ENCODE measurements around the gene ATXN1. TPM values are rescaled to one million over a fixed set of nuclear protein-coding genes. Genes with fewer than 3 reads are reported as not detected.

ATXN1 gene
- total RNA-seq, 1 experiment from 2014 or later = 27.0 TPM

DNA sequence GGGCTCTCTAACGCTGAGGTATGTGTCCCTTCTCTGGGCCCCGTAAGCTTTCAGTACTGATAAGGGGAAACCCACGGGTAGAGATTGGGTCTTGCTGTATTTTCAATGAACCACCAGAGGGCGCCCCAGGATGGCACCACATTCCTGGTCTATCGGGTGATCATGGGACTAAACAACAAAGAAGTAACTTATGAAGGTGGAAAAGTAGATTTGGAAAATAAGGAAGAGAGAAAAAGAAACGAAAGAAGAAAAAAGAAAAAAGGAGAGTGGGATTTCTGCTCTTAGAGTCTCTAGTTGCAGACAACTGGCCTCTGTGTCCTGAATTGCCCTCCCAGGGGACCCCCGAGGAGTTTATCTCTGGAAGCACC, 429.1 kb downstream of the ATXN1 start:
- TF ChIP-seq EZH2phosphoT487 (IDR thresholded peaks at IDR 0.05; ENCODE audit: borderline replicate concordance, low read length) (no peak), EZH2 (IDR thresholded peaks at IDR 0.05; ENCODE audit: low read length, unreplicated experiment) (no peak)
- TF ChIP-seq, protein P1, sequence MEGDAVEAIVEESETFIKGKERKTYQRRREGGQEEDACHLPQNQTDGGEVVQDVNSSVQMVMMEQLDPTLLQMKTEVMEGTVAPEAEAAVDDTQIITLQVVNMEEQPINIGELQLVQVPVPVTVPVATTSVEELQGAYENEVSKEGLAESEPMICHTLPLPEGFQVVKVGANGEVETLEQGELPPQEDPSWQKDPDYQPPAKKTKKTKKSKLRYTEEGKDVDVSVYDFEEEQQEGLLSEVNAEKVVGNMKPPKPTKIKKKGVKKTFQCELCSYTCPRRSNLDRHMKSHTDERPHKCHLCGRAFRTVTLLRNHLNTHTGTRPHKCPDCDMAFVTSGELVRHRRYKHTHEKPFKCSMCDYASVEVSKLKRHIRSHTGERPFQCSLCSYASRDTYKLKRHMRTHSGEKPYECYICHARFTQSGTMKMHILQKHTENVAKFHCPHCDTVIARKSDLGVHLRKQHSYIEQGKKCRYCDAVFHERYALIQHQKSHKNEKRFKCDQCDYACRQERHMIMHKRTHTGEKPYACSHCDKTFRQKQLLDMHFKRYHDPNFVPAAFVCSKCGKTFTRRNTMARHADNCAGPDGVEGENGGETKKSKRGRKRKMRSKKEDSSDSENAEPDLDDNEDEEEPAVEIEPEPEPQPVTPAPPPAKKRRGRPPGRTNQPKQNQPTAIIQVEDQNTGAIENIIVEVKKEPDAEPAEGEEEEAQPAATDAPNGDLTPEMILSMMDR (conservative IDR thresholded peaks at IDR 0.05; ENCODE audit: low read depth, low read length) = peak; percentile 95
- Histone ChIP-seq H3K27ac (ENCODE audit: low read length) (peak overlapping the region; percentile 8; the same call in 1 of the 2 replicates), H3K4me1 (ENCODE audit: insufficient read depth, low read length) (peaks cover 36% of the 10 kb centered on the region), H2AFZ (ENCODE audit: low read length) (0 out of 2 replicates have a peak overlapping the region, but pooled peaks have one; percentile 24), H3K79me2 (ENCODE audit: low read length) (no peaks in the 10 kb centered on the region), H3K36me3 (ENCODE audit: low read depth, low read length) (no peaks in the 10 kb centered on the region), H3K9me3 (ENCODE audit: low read length) (no peaks in the 10 kb centered on the region), H4K20me1 (ENCODE audit: low read length) (no peaks in the 10 kb centered on the region), H3K9ac (ENCODE audit: low read length) (no peak overlapping the region), H3K4me2 (ENCODE audit: low read length) (peak overlapping the region; percentile 67), H3F3A (ENCODE audit: low read length, unreplicated experiment) (no peaks in the 10 kb centered on the region), H3K27me3 (ENCODE audit: low read length) (no peaks in the 10 kb centered on the region), H3K4me3 (ENCODE audit: low read length) (peak overlapping the region; percentile 41; the same call in 1 of the 2 replicates), H3K9me2 (replicated peaks; ENCODE audit: low read length) (no peaks in the 10 kb centered on the region)
- POLR2A ChIA-PET (ENCODE audit: unreplicated experiment) = interaction anchor here (0.6 kb wide), 1 partner anchor 486 kb away, joined by 6 read pairs; no protein-coding TSS in a partner anchor
- no TSS peak for BruUV-seq (replicated peaks)
- CTCF ChIA-PET = interaction anchor here (0.6 to 1.1 kb wide), 3 partner anchors 8 to 191 kb away, joined by 3 to 17 read pairs (median 8); no protein-coding TSS in a partner anchor
- peak; percentile 83 for DNase-seq
- ATAC-seq = peak; percentile 78
- intact Hi-C loops (cut with micrococcal nuclease) = loop anchor here (1.0 to 10.0 kb wide), 6 partner anchors 77 to 760 kb away; no protein-coding TSS in a partner anchor

DNA sequence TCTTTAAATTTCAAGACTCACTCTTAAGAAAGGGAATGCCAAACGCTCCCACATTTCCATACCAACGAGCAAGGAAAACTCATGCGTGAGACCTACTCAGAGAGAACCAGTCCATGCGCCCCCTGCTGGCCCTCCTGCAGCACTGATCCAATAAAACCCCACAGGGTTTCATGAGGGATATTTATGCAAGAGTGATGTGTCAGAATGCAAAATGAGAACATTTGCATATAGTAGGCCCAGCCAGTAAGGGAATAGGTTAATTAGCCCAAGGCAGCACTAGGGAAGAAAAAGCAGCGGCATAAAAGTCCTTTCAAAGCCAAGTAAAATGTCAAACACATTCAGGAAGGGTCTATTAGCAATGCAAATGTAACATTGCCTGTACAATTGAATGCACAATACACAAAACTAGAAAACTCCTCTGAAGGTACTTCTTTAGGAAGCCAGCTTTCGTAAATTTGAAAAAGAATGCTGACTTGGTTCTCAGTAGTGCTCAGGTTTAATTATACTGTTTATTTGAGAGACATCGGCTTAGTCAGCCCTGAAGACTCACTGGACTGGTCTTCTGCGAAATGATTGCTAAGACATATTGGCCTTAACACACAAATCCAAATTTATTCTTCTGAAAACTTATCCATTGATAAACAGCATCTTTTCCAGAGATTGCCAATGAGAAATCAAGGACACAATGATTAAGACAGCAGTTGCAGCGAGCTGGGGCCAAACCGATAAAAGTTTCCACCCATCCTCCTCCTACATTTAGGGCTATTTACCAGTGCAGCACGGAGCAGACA, 429.7 kb downstream of the ATXN1 start:
- peak; percentile 62 for ATAC-seq
- no peaks in the 10 kb centered on the region for H3K9me3 ChIP-seq (ENCODE audit: low read length)
- no peaks in the 10 kb centered on the region for H3K79me2 ChIP-seq (ENCODE audit: low read length)
- no peak for TF ChIP-seq EZH2phosphoT487 (IDR thresholded peaks at IDR 0.05; ENCODE audit: borderline replicate concordance, low read length)
- TF ChIP-seq, protein P1 (conservative IDR thresholded peaks at IDR 0.05; ENCODE audit: low read depth, low read length) = peak; percentile 96
- no peak for TF ChIP-seq EZH2 (IDR thresholded peaks at IDR 0.05; ENCODE audit: low read length, unreplicated experiment)
- intact Hi-C loops (cut with micrococcal nuclease) = loop anchor here (1.0 to 10.0 kb wide), 7 partner anchors 78 to 761 kb away; no protein-coding TSS in a partner anchor
- DNase-seq = peak; percentile 75
- BruUV-seq (replicated peaks) = no TSS peak
- H3K4me2 ChIP-seq (ENCODE audit: low read length) = peak overlapping the region; percentile 67
- no peaks in the 10 kb centered on the region for H3K36me3 ChIP-seq (ENCODE audit: low read depth, low read length)
- H3K9ac ChIP-seq (ENCODE audit: low read length) = no peak overlapping the region
- no peaks in the 10 kb centered on the region for H3F3A ChIP-seq (ENCODE audit: low read length, unreplicated experiment)
- peak overlapping the region; percentile 8; the same call in 1 of the 2 replicates for H3K27ac ChIP-seq (ENCODE audit: low read length)
- 0 out of 2 replicates have a peak overlapping the region, but pooled peaks have one; percentile 24 for H2AFZ ChIP-seq (ENCODE audit: low read length)
- peak overlapping the region; percentile 41; the same call in 1 of the 2 replicates for H3K4me3 ChIP-seq (ENCODE audit: low read length)
- H3K9me2 ChIP-seq (replicated peaks; ENCODE audit: low read length) = no peaks in the 10 kb centered on the region
- POLR2A ChIA-PET (ENCODE audit: unreplicated experiment) = no interaction called here
- CTCF ChIA-PET = interaction anchor here (0.6 to 1.1 kb wide), 3 partner anchors 9 to 192 kb away, joined by 3 to 17 read pairs (median 8); no protein-coding TSS in a partner anchor
- no peaks in the 10 kb centered on the region for H3K27me3 ChIP-seq (ENCODE audit: low read length)
- H3K4me1 ChIP-seq (ENCODE audit: insufficient read depth, low read length) = peaks cover 36% of the 10 kb centered on the region
- no peaks in the 10 kb centered on the region for H4K20me1 ChIP-seq (ENCODE audit: low read length)

Measured in PC-3 (cell line).